ENCODE measurements around the gene LMNB1. TPM values are rescaled to one million over a fixed set of nuclear protein-coding genes. Genes with fewer than 3 reads are reported as not detected.
A peak's percentile ranks its signal among the peaks of the same experiment; 100 is the strongest.
"Not testable (repeated sequence)": the region's sequence is repeated elsewhere in the genome, so short reads cannot be mapped to it uniquely, and the experiment has no call there.

The LMNB1 gene, protein sequence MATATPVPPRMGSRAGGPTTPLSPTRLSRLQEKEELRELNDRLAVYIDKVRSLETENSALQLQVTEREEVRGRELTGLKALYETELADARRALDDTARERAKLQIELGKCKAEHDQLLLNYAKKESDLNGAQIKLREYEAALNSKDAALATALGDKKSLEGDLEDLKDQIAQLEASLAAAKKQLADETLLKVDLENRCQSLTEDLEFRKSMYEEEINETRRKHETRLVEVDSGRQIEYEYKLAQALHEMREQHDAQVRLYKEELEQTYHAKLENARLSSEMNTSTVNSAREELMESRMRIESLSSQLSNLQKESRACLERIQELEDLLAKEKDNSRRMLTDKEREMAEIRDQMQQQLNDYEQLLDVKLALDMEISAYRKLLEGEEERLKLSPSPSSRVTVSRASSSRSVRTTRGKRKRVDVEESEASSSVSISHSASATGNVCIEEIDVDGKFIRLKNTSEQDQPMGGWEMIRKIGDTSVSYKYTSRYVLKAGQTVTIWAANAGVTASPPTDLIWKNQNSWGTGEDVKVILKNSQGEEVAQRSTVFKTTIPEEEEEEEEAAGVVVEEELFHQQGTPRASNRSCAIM
- total RNA-seq (10 to 100 TPM; 13.1 to 30.6 TPM), polyA plus RNA-seq (10 to 100 TPM in 1 of 2 donors, 1 to 10 TPM in 1; 5.1 to 40.3 TPM)
- long read RNA-seq, donor 1, transcript LMNB1-201 (11 exons, 2,878 nt): major isoform, 19 of 31 reads
- long read RNA-seq, donor 1, partial matches to known transcripts: 11 of 31 reads
- long read RNA-seq, donor 1, other reads (novel, unspliced or antisense): 0 of 31 reads
- long read RNA-seq, donor 2, partial matches to known transcripts: 25 of 27 reads
- long read RNA-seq, donor 2, other reads (novel, unspliced or antisense): 0 of 27 reads
- long read RNA-seq, donor 3, transcript LMNB1-201 (11 exons, 2,878 nt): major isoform, 9 of 12 reads
- long read RNA-seq, donor 3, partial matches to known transcripts: 0 of 12 reads
- long read RNA-seq, donor 3, other reads (novel, unspliced or antisense): 0 of 12 reads
- long read RNA-seq, donor 4, partial matches to known transcripts: 29 of 34 reads
- long read RNA-seq, donor 4, other reads (novel, unspliced or antisense): 0 of 34 reads
- long read RNA-seq, donor 5, transcript LMNB1-201 (11 exons, 2,878 nt): major isoform, 24 of 61 reads
- long read RNA-seq, donor 5, partial matches to known transcripts: 35 of 61 reads
- long read RNA-seq, donor 5, other reads (novel, unspliced or antisense): 0 of 61 reads

DNA sequence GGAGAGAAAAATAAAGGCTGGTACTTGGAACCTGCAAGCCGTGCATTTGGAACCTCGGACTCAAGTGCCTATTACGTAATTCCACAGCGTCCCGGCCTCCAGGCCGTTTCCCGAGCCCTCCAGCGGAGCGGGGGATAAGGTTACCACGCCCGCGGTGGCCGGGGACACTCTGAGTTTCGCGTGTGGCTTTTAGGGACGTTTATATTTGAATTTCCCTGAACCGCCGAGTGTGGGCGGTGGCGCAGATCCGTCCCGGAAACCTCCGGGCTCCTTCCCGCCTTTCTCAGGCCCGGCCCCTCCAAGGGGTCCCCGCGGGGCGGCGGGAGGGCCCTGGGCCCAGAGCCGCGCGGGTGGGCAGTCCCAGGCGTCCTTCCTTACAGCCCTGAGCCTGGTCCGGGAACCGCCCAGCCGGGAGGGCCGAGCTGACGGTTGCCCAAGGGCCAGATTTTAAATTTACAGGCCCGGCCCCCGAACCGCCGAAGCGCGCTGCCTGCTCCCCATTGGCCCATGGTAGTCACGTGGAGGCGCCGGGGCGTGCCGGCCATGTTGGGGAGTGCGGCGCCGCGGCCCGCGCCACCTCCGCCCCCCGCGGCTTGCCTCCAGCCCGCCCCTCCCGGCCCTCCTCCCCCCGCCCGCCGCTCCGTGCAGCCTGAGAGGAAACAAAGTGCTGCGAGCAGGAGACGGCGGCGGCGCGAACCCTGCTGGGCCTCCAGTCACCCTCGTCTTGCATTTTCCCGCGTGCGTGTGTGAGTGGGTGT lies at the start of gene LMNB1:
Gene LMNB1, plus strand, starts transcription at position 638 of the 758 bp plus-strand sequence. CDS start 373 bp downstream, outside the sequence.
- H3K4me1 ChIP-seq (ENCODE audit: control insufficient read depth in 5 of 5, insufficient read depth in 5 of 5, low read length in 5 of 5): peaks cover 0 to 14% (median 3%) of the 10 kb centered on the region in 5 donors
- peaks cover 0 to 12% (median 0%) of the 10 kb centered on the region in 4 donors for H3K36me3 ChIP-seq (ENCODE audit: control insufficient read depth in 4 of 4, insufficient read depth in 4 of 4, low read length in 4 of 4)
- H3K4me3 ChIP-seq: peak within 1 kb of the TSS; percentile 73
- H3K27ac ChIP-seq (ENCODE audit: low read depth in 1 of 2, low read length in 1 of 2): peak within 1 kb of the TSS; percentile 92 to 97
- no peaks in the 10 kb centered on the region for H3K27me3 ChIP-seq (ENCODE audit: control insufficient read depth in 3 of 3, insufficient read depth in 3 of 3, low read length in 2 of 3)
- TF ChIP-seq CTCF (IDR thresholded peaks at IDR 0.05; ENCODE audit: control extremely low read depth, extremely low read depth): no peak
- WGBS, 2 donors: 0 to 1% methylated on average over 56 to 74 of the region's 74 CpGs
- peak within 1 kb of the TSS; percentile 77 to 91 for H3K9ac ChIP-seq (ENCODE audit: insufficient read depth in 1 of 2, low read length in 2 of 2)
- H3K9me3 ChIP-seq (ENCODE audit: control insufficient read depth in 4 of 4, insufficient read depth in 3 of 4, low read length in 3 of 4): no peaks in the 10 kb centered on the region
- DNase-seq (peak; percentile 98), ATAC-seq (ENCODE audit: insufficient read depth, low FRiP score) (peak; percentile 90)

DNA sequence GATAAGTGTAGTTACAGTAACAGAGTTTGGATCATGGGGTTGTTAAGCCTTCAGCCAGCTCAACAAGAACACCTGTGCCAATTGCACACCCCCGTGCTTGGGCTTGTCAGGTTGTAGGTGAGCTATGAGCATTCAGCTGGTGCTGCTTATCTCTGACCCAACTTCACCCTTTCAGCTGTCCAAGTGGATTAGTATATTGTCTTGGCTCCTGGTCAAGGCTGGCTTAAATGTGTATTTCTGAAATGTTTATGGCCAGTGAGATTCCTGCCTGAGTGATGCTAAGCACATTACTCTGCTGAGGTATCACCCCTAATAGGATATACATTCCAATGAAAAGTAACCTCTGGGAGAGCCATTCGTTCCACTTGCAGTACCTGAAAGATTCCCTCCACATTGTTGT lies 44.2 kb upstream of the LMNB1 start:
- H3K9me3 ChIP-seq (ENCODE audit: control insufficient read depth in 4 of 4, insufficient read depth in 3 of 4, low read length in 3 of 4): no peaks in the 10 kb centered on the region
- H3K4me3 ChIP-seq: no peak overlapping the region
- no peaks in the 10 kb centered on the region for H3K27me3 ChIP-seq (ENCODE audit: control insufficient read depth in 3 of 3, insufficient read depth in 3 of 3, low read length in 2 of 3)
- H3K9ac ChIP-seq (ENCODE audit: insufficient read depth in 1 of 2, low read length in 2 of 2): no peak overlapping the region
- DNase-seq: no peak
- ATAC-seq (ENCODE audit: insufficient read depth, low FRiP score): no peak
- no peak overlapping the region for H3K27ac ChIP-seq (ENCODE audit: low read depth in 1 of 2, low read length in 1 of 2)
- WGBS, 2 donors: 31 to 60% methylated on average over 2 of the region's 2 CpGs
- no peaks in the 10 kb centered on the region for H3K36me3 ChIP-seq (ENCODE audit: control insufficient read depth in 4 of 4, insufficient read depth in 4 of 4, low read length in 4 of 4)
- peaks cover 0 to 1% (median 0%) of the 10 kb centered on the region in 5 donors for H3K4me1 ChIP-seq (ENCODE audit: control insufficient read depth in 5 of 5, insufficient read depth in 5 of 5, low read length in 5 of 5)
- no peak for TF ChIP-seq CTCF (IDR thresholded peaks at IDR 0.05; ENCODE audit: control extremely low read depth, extremely low read depth)

GRCh38 chr5:126734573-126734972 lies 42.4 kb upstream of the LMNB1 start:
- not testable (repeated sequence) for H3K27ac ChIP-seq (ENCODE audit: low read depth in 1 of 2, low read length in 1 of 2); H3K9me3 ChIP-seq (ENCODE audit: control insufficient read depth in 4 of 4, insufficient read depth in 3 of 4, low read length in 3 of 4); H3K4me1 ChIP-seq (ENCODE audit: control insufficient read depth in 5 of 5, insufficient read depth in 5 of 5, low read length in 5 of 5); H3K9ac ChIP-seq (ENCODE audit: insufficient read depth in 1 of 2, low read length in 2 of 2); H3K4me3 ChIP-seq; DNase-seq; H3K27me3 ChIP-seq (ENCODE audit: control insufficient read depth in 3 of 3, insufficient read depth in 3 of 3, low read length in 2 of 3); ATAC-seq (ENCODE audit: insufficient read depth, low FRiP score); H3K36me3 ChIP-seq (ENCODE audit: control insufficient read depth in 4 of 4, insufficient read depth in 4 of 4, low read length in 4 of 4)
- 94% methylated on average over 18 of the region's 18 CpGs for WGBS, 2 donors

All from lung (tissue), 16 donors.